ENCODE data around the gene CST9. TPM values are rescaled to one million over a fixed set of nuclear protein-coding genes. Genes with fewer than 3 reads are reported as not detected.
A peak's percentile ranks its signal among the peaks of the same experiment; 100 is the strongest.

CST9 gene
- total and polyA plus RNA-seq, 2 of the 8 experiments (the other 6 are each of a cell fraction or from before 2014, with no cell fraction given) = 0.05 to 0.19 TPM

DNA sequence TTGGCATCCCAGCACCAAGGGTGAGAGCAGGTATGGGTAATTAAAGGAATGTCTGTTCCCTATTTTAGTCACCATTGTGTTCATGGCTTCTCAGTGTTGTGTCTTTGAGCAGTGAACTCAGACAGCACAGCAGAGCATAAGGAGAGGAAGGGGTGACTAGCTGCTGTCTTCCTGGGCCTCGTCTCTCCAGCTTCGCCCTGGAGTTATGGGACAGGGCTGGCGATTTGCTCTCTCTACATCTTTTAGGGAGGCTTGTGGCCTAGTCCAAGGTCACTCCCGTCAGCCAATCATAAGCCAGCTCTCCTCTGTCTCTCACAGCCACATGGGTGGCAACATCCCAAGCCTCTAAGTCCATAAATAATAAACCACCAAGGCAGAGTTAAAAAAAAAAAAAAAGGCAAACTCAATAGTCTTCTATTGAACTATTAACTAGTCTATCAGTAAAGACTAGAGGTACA lies 24.7 kb upstream of the CST9 start:
- Histone ChIP-seq H2BK5ac (ENCODE audit: low read depth, low read length) (no peak overlapping the region), H3K4me3 (ENCODE audit: extremely low read depth in 1 of 4, insufficient read depth in 2 of 4, low read depth in 3 of 4, low read length in 4 of 4) (no peak overlapping the region), H4K91ac (replicated peaks; ENCODE audit: insufficient read length, low read length) (no peak overlapping the region), H3K27ac (ENCODE audit: low read depth, low read length) (no peak overlapping the region), H3K36me3 (ENCODE audit: control insufficient read depth in 2 of 4, insufficient read depth in 4 of 4, low read length in 3 of 4) (no peaks in the 10 kb centered on the region; a peak in 1 of 8 replicates), H3K4ac (replicated peaks; ENCODE audit: insufficient read length, low read depth, low read length) (no peak overlapping the region), H3K56ac (replicated peaks; ENCODE audit: insufficient read length, low read depth, low read length) (no peak overlapping the region), H3K23ac (ENCODE audit: insufficient read length) (no peak overlapping the region), H4K5ac (ENCODE audit: insufficient read length, low read depth, low read length) (no peak overlapping the region), H3K4me2 (ENCODE audit: insufficient read depth in 1 of 2, low read depth in 2 of 2, low read length in 2 of 2) (no peak overlapping the region), H2BK12ac (ENCODE audit: low read depth, low read length) (no peak overlapping the region), H3K14ac (ENCODE audit: insufficient read length) (no peak overlapping the region), H3K18ac (ENCODE audit: extremely low read depth, low read length) (no peak overlapping the region), H4K20me1 (replicated peaks in 1 of 2; ENCODE audit: control insufficient read depth in 1 of 2, insufficient read depth in 2 of 2, low read length in 2 of 2) (peaks cover 0 to 6% of the 10 kb centered on the region in 2 experiments), H3K9ac (replicated peaks in 1 of 4; ENCODE audit: extremely low read depth in 1 of 4, low read depth in 3 of 4, low read length in 3 of 4) (no peak overlapping the region), H2AK5ac (ENCODE audit: low read depth, low read length) (0 out of 2 replicates have a peak overlapping the region, but pooled peaks have one; percentile 10), H3K23me2 (ENCODE audit: low read depth, low read length) (no peaks in the 10 kb centered on the region; the same call in 1 of the 2 replicates), H3K79me2 (ENCODE audit: control insufficient read depth in 1 of 2, insufficient read depth in 2 of 2, low read length in 2 of 2) (no peaks in the 10 kb centered on the region), H3K27me3 (replicated peaks in 1 of 4; ENCODE audit: control insufficient read depth in 3 of 4, extremely low read depth in 1 of 4, insufficient read depth in 3 of 4, low read length in 3 of 4) (no peaks in the 10 kb centered on the region), H3K9me3 (ENCODE audit: insufficient read depth in 2 of 2, low read depth in 1 of 2, low read length in 1 of 2) (no peaks in the 10 kb centered on the region), H3K4me1 (replicated peaks in 1 of 4; ENCODE audit: control insufficient read depth in 3 of 4, insufficient read depth in 4 of 4, low read length in 3 of 4) (peaks cover 0 to 4% (median 1%) of the 10 kb centered on the region in 4 experiments; a peak in 2 of 7 replicates), H4K8ac (ENCODE audit: extremely low read depth, insufficient read depth, low read length) (no peak overlapping the region), H2BK15ac (ENCODE audit: low read length) (0 out of 2 replicates have a peak overlapping the region, but pooled peaks have one; percentile 19), H2BK20ac (ENCODE audit: low read length) (no peak overlapping the region), H2BK120ac (replicated peaks; ENCODE audit: low read depth, low read length) (no peak overlapping the region), H3K79me1 (ENCODE audit: low read depth, low read length) (no peaks in the 10 kb centered on the region; the same call in 1 of the 2 replicates), H2AFZ (ENCODE audit: low read length) (no peak overlapping the region)
- CTCF ChIA-PET (ENCODE audit: partially characterized antibody) = interaction anchor here (0.7 kb wide), 1 partner anchor 195 kb away, joined by 3 read pairs; no protein-coding TSS in a partner anchor
- FAIRE-seq (no peak), DNase-seq (ENCODE audit: low read depth in 1 of 2, low spot score in 2 of 2) (no peak)
- TF ChIP-seq CHD1 (IDR thresholded peaks at IDR 0.05; ENCODE audit: low read depth, low read length) = no peak
- no peak for TF ChIP-seq SIRT6 (IDR thresholded peaks at IDR 0.05; ENCODE audit: low read length)
- POLR2A ChIA-PET (ENCODE audit: partially characterized antibody) = no interaction called here
- 85% methylated on average over 4 of the region's 4 CpGs; no CpG with 5 or more reads in 1 of the 2 experiments for WGBS, 2 experiments (ENCODE audit: extremely low coverage in 1 of 2, insufficient coverage in 1 of 2, insufficient read length in 1 of 2, insufficient replicate concordance in 2 of 2, low coverage in 1 of 2, low lambda C conversion rate in 2 of 2, missing lambda C conversion rate in 1 of 2)
